Natural killer cell (primary cell): ENCODE results near the gene ZNF770. TPM values are rescaled to one million over a fixed set of nuclear protein-coding genes. Genes with fewer than 3 reads are reported as not detected.
"Not testable (repeated sequence)": the region's sequence is repeated elsewhere in the genome, so short reads cannot be mapped to it uniquely, and the experiment has no call there.

Experiments used
- ATAC-seq, 3 donors: fragments of 150-1000 bp in 2 of 3; fragments of 200-7000 bp in 1 of 3; cut with Tn5 transposase; 1 replicate in 1 of 3; 2 replicates in 2 of 3; pipeline ENCODE4 v1.10.0; 2021; ENCODE audit warnings: mild to moderate bottlenecking in 2 of 3, moderate library complexity in 2 of 3
- DNase-seq, 2 donors: peaks; one replicate each; pipeline versions ENCODE4 v3.0.0 to v3.0.0-alpha.2; 2013 to 2021; ENCODE audit warnings: mixed read lengths in 1 of 2
- H3K27ac ChIP-seq: one replicate; pipeline ENCODE4 v1.5.1; 2013; ENCODE audit warnings: mild to moderate bottlenecking, low read length
- H3K27me3 ChIP-seq: one replicate; pipeline ENCODE4 v1.6.1; 2013; ENCODE audit warnings: low read length; ENCODE audit not compliant: control insufficient read depth, insufficient read depth
- H3K36me3 ChIP-seq: one replicate; pipeline ENCODE4 v1.6.1; 2013; ENCODE audit warnings: low read length; ENCODE audit not compliant: control insufficient read depth, insufficient read depth
- H3K4me1 ChIP-seq: one replicate; pipeline ENCODE4 v1.6.1; 2013; ENCODE audit warnings: low read length; ENCODE audit not compliant: control insufficient read depth, insufficient read depth
- H3K4me3 ChIP-seq: one replicate; pipeline ENCODE4 v1.5.1; 2013; ENCODE audit warnings: low read length
- H3K9me3 ChIP-seq: one replicate; pipeline ENCODE4 v1.6.1; 2013; ENCODE audit warnings: low read length; ENCODE audit not compliant: control insufficient read depth, insufficient read depth
- H3K27ac Mint-ChIP-seq, 2 donors: one replicate each; pipeline ENCODE4 v1.8.0; 2022; ENCODE audit warnings: mild to moderate bottlenecking in 2 of 2, mixed read lengths in 2 of 2, moderate library complexity in 1 of 2
- H3K27me3 Mint-ChIP-seq, 2 donors: one replicate each; pipeline ENCODE4 v1.8.0; 2022; ENCODE audit warnings: low read depth in 2 of 2, mixed read lengths in 2 of 2
- H3K36me3 Mint-ChIP-seq: one replicate; pipeline ENCODE4 v1.8.0; 2022; ENCODE audit warnings: mixed read lengths
- H3K4me1 Mint-ChIP-seq, 2 donors: one replicate each; pipeline ENCODE4 v1.8.0; 2022; ENCODE audit warnings: mixed read lengths in 2 of 2
- H3K4me3 Mint-ChIP-seq: one replicate; pipeline ENCODE4 v1.8.0; 2022; ENCODE audit warnings: mild to moderate bottlenecking, moderate library complexity, mixed read lengths
- H3K9me3 Mint-ChIP-seq, 2 donors: one replicate each; pipeline ENCODE4 v1.8.0; 2022; ENCODE audit warnings: mixed read lengths in 2 of 2
- WGBS: methylation state at CpG from one replicate; pipeline ENCODE4 v1.1.7; 2013; ENCODE audit warnings: missing lambda C conversion rate; ENCODE audit not compliant: insufficient coverage; 5-methylcytosine and 5-hydroxymethylcytosine counted together
- intact Hi-C: fragments of 100-400 bp; cut with micrococcal nuclease; formaldehyde crosslinking; loops from one replicate; pipeline ENCODE4 v1.14.2; 2022
- total RNA-seq, 4 donors: library from RNA; stranded (reverse); fragments of 120-200 nt in 1 of 4; gene quantifications; one replicate each; pipeline versions ENCODE4 v1.2.3 to v1.2.4, GENCODE V29; 2013 to 2022
- TF ChIP-seq, protein P1 (sequence below): fragments of 200-600 bp; IDR thresholded peaks from one replicate; pipeline ENCODE4 v1.8.0; 2022; ENCODE audit warnings: antibody characterized with exemption

Gene ZNF770
- total RNA-seq, 3 donors from 2014 or later (not counting 1 experiment from before 2014, with no cell fraction given): 26.4 to 35.3 (median 30.1) TPM

DNA sequence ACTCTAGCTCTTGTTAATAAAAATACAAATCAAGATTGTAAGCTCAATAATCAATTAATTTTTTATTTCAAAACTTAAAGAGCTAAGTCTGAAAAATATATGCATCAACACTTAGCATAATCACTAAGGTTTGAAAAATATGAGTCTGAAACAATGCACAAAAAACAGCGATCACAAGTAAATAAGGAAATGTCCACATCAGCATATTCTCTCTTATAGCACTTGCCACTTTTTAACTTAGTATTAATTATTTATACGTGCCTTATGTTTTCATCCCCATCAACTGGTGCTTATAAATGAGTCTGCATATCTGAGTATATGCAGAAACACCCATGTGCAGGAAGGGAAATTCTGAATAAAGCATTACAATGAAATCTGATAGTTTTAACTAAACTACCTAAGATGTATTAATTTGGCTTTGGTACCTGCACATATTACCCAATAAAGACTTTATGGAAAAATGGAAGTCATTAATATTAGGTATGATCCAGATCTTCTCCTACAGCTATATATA lies 46.8 kb downstream of the ZNF770 start:
- Histone ChIP-seq H3K9me3 (no peaks in the 10 kb centered on the region), H3K4me3 (no peak overlapping the region), H3K4me1 (no peaks in the 10 kb centered on the region), H3K27ac (no peak overlapping the region), H3K36me3 (peaks cover 70% of the 10 kb centered on the region), H3K27me3 (no peaks in the 10 kb centered on the region)
- intact Hi-C loops: no loop called here
- Mint-ChIP-seq H3K9me3 (no peaks in the 10 kb centered on the region), H3K4me1 (no peaks in the 10 kb centered on the region), H3K4me3 (no peak overlapping the region), H3K36me3 (peaks cover 13% of the 10 kb centered on the region), H3K27ac (no peak overlapping the region), H3K27me3 (no peaks in the 10 kb centered on the region)
- ATAC-seq (no peak), DNase-seq (no peak)
- TF ChIP-seq, protein P1, sequence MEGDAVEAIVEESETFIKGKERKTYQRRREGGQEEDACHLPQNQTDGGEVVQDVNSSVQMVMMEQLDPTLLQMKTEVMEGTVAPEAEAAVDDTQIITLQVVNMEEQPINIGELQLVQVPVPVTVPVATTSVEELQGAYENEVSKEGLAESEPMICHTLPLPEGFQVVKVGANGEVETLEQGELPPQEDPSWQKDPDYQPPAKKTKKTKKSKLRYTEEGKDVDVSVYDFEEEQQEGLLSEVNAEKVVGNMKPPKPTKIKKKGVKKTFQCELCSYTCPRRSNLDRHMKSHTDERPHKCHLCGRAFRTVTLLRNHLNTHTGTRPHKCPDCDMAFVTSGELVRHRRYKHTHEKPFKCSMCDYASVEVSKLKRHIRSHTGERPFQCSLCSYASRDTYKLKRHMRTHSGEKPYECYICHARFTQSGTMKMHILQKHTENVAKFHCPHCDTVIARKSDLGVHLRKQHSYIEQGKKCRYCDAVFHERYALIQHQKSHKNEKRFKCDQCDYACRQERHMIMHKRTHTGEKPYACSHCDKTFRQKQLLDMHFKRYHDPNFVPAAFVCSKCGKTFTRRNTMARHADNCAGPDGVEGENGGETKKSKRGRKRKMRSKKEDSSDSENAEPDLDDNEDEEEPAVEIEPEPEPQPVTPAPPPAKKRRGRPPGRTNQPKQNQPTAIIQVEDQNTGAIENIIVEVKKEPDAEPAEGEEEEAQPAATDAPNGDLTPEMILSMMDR: no peak
- 100% methylated on average over 1 of the region's 2 CpGs for WGBS

DNA sequence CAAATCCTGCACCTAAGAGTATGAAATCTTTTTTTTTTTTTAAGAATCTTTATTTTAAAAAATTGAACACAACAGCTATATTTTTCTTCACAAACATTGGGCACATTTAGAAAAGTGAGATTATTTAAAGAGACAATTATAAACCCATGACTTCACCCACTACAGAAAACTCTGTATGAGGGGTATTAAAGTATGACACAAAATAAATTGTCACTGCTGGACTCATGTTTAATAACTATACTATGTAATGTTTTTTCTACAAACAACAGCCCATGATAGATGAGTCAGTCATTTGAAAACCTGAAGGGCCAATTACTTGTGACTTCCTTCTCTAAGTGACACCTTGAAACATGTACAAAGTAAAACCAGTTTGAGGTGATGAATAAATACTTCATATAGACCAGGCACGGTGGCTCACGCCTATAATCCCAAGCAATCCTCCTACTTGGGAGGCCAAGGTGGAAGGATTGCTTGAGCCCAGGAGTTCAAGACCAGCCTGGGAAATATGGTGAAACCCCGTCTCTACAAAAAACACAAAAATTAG lies 54.6 kb downstream of the ZNF770 start:
- H3K27ac Mint-ChIP-seq: peak overlapping the region in 1 of 2 donors; percentile 39
- no peak overlapping the region for H3K4me3 Mint-ChIP-seq
- DNase-seq (no peak), ATAC-seq (no peak)
- no peak overlapping the region for H3K4me3 ChIP-seq
- H3K36me3 Mint-ChIP-seq: peaks cover 17% of the 10 kb centered on the region
- TF ChIP-seq, protein P1: no peak
- no peak overlapping the region for H3K27ac ChIP-seq
- no peaks in the 10 kb centered on the region for H3K9me3 Mint-ChIP-seq
- intact Hi-C loops: no loop called here
- 96% methylated on average over 3 of the region's 3 CpGs for WGBS
- no peaks in the 10 kb centered on the region for H3K9me3 ChIP-seq
- no peaks in the 10 kb centered on the region for H3K4me1 ChIP-seq
- no peaks in the 10 kb centered on the region for H3K27me3 ChIP-seq
- H3K4me1 Mint-ChIP-seq: no peaks in the 10 kb centered on the region
- no peaks in the 10 kb centered on the region for H3K27me3 Mint-ChIP-seq
- H3K36me3 ChIP-seq: peaks cover 76% of the 10 kb centered on the region

GRCh38 chr15:34928349-34928748 lies 59.7 kb downstream of the ZNF770 start:
- H3K36me3 Mint-ChIP-seq: peaks cover 28% of the 10 kb centered on the region
- DNase-seq, H3K27ac ChIP-seq, H3K4me3 ChIP-seq, H3K4me3 Mint-ChIP-seq, H3K4me1 Mint-ChIP-seq, H3K27ac Mint-ChIP-seq, ATAC-seq, H3K4me1 ChIP-seq, intact Hi-C loops, H3K27me3 ChIP-seq, H3K27me3 Mint-ChIP-seq, H3K9me3 ChIP-seq, H3K9me3 Mint-ChIP-seq: not testable (repeated sequence)
- H3K36me3 ChIP-seq: peaks cover 62% of the 10 kb centered on the region
- WGBS: 98% methylated on average over 4 of the region's 6 CpGs

Other genes with a start within 250 kb of the ZNF770 start
- not detected for gene GJD2, start 233.3 kb downstream of the ZNF770 start, total RNA-seq
- gene ACTC1, start 192.7 kb downstream of the ZNF770 start, total RNA-seq: not detected
- 10 to 100 TPM; 44.8 to 64.4 (median 53.0) TPM for gene AQR, start 18.5 kb downstream of the ZNF770 start, total RNA-seq
- not detected for gene NANOGP8, start 97.0 kb upstream of the ZNF770 start, total RNA-seq